CD14-positive monocyte (primary cell): ENCODE results near the gene RPS19. TPM values are rescaled to one million over a fixed set of nuclear protein-coding genes. Genes with fewer than 3 reads are reported as not detected.

Source experiments
- DNase-seq, 3 donors: peaks; one replicate each; pipeline ENCODE4 v3.0.0-alpha.2; 2011 to 2022
- H2AFZ ChIP-seq: 2 replicates; pipeline ENCODE4 v1.6.0; 2012; ENCODE audit warnings: mild to moderate bottlenecking, low read depth, low read length, inconsistent platforms; ENCODE audit not compliant: insufficient read depth, poor library complexity, severe bottlenecking
- H3K27ac ChIP-seq, 2 donors: 1 replicate in 1 of 2; 2 replicates in 1 of 2; pipeline ENCODE4 v1.5.1; 2012 to 2013; ENCODE audit warnings: low read length in 2 of 2, control low read depth in 1 of 2, inconsistent platforms in 1 of 2, low read depth in 1 of 2, mild to moderate bottlenecking in 1 of 2
- H3K27me3 ChIP-seq, 2 donors: one replicate each; pipeline versions ENCODE4 v1.6.0 to v1.6.1; 2011 to 2013; ENCODE audit warnings: low read length in 2 of 2; ENCODE audit not compliant: control insufficient read depth in 2 of 2, insufficient read depth in 2 of 2
- H3K36me3 ChIP-seq, 2 donors: replicated peaks in 1 of 2; 1 replicate in 1 of 2; 2 replicates in 1 of 2; pipeline versions ENCODE4 v1.5.1 to v1.6.1; 2012 to 2013; ENCODE audit warnings: low read length in 2 of 2, control low read depth in 1 of 2, inconsistent platforms in 1 of 2, mild to moderate bottlenecking in 1 of 2; ENCODE audit not compliant: insufficient read depth in 2 of 2, control insufficient read depth in 1 of 2
- H3K4me1 ChIP-seq, 2 donors: 1 replicate in 1 of 2; 2 replicates in 1 of 2; pipeline versions ENCODE4 v1.5.1 to v1.6.1; 2012 to 2013; ENCODE audit warnings: low read length in 2 of 2, control low read depth in 1 of 2, inconsistent platforms in 1 of 2, mild to moderate bottlenecking in 1 of 2, moderate library complexity in 1 of 2; ENCODE audit not compliant: insufficient read depth in 2 of 2, control insufficient read depth in 1 of 2
- H3K4me2 ChIP-seq: replicated peaks from 2 replicates; pipeline ENCODE3; 2012; ENCODE audit warnings: low read length, moderate library complexity, mild to moderate bottlenecking; ENCODE audit not compliant: poor library complexity, severe bottlenecking; ENCODE audit errors: extremely low read depth
- H3K4me3 ChIP-seq, 3 experiments: fragments of 200-600 bp in 1 of 3; sonication (generic) in 1 of 3; replicated peaks in 1 of 3; 1 replicate in 2 of 3; 2 replicates in 1 of 3; pipeline ENCODE4 v1.5.1; 2011 to 2013; ENCODE audit warnings: low read length in 3 of 3, mild to moderate bottlenecking in 3 of 3, control low read depth in 2 of 3, low read depth in 2 of 3, inconsistent platforms in 1 of 3, moderate library complexity in 1 of 3
- H3K79me2 ChIP-seq: 2 replicates; pipeline ENCODE4 v1.6.0; 2012; ENCODE audit warnings: mild to moderate bottlenecking, control low read depth, inconsistent platforms, low read length, moderate library complexity; ENCODE audit not compliant: insufficient read depth
- H3K9ac ChIP-seq: 2 replicates; pipeline ENCODE4 v1.6.0; 2017; ENCODE audit warnings: low read length, mild to moderate bottlenecking; ENCODE audit not compliant: insufficient read depth, poor library complexity, severe bottlenecking
- H3K9me3 ChIP-seq, 2 donors: replicated peaks in 1 of 2; 1 replicate in 1 of 2; 2 replicates in 1 of 2; pipeline versions ENCODE4 v1.5.1 to v1.6.1; 2012 to 2013; ENCODE audit warnings: low read length in 2 of 2, control low read depth in 1 of 2; ENCODE audit not compliant: control insufficient read depth in 1 of 2, insufficient read depth in 1 of 2
- H4K20me1 ChIP-seq: 2 replicates; pipeline ENCODE4 v1.6.0; 2012; ENCODE audit warnings: mild to moderate bottlenecking, low read length, control low read depth, moderate library complexity; ENCODE audit not compliant: insufficient read depth
- H3K27ac Mint-ChIP-seq, 7 donors: one replicate each; pipeline ENCODE4 v1.8.0; 2020; ENCODE audit warnings: mild to moderate bottlenecking in 7 of 7, mixed read lengths in 7 of 7, moderate library complexity in 6 of 7, inconsistent platforms in 2 of 7
- H3K27me3 Mint-ChIP-seq, 3 donors: one replicate each; pipeline ENCODE4 v1.8.0; 2021 to 2022; ENCODE audit warnings: low read depth in 3 of 3, mild to moderate bottlenecking in 3 of 3, mixed read lengths in 3 of 3, moderate library complexity in 3 of 3, inconsistent platforms in 1 of 3
- H3K36me3 Mint-ChIP-seq, 2 donors: one replicate each; pipeline ENCODE4 v1.8.0; 2020; ENCODE audit warnings: mixed read lengths in 2 of 2, inconsistent platforms in 1 of 2, mild to moderate bottlenecking in 1 of 2
- H3K4me1 Mint-ChIP-seq: one replicate; pipeline ENCODE4 v1.8.0; 2020; ENCODE audit warnings: mild to moderate bottlenecking, mixed read lengths
- H3K4me3 Mint-ChIP-seq, 2 donors: one replicate each; pipeline ENCODE4 v1.8.0; 2020; ENCODE audit warnings: mild to moderate bottlenecking in 2 of 2, mixed read lengths in 2 of 2, moderate library complexity in 1 of 2
- H3K9me3 Mint-ChIP-seq, 7 donors: one replicate each; pipeline ENCODE4 v1.8.0; 2020 to 2022; ENCODE audit warnings: mixed read lengths in 7 of 7, mild to moderate bottlenecking in 6 of 7, moderate library complexity in 6 of 7, inconsistent platforms in 2 of 7
- CTCF ChIP-seq: fragments of 200-600 bp; IDR thresholded peaks from one replicate; pipeline ENCODE4 v1.8.0; 2022; ENCODE audit warnings: antibody characterized with exemption, mild to moderate bottlenecking
- WGBS: methylation state at CpG from one replicate; pipeline ENCODE4 v1.1.5; 2013; ENCODE audit warnings: missing lambda C conversion rate; ENCODE audit not compliant: insufficient coverage; 5-methylcytosine and 5-hydroxymethylcytosine counted together
- intact Hi-C, 2 donors: fragments of 100-400 bp; cut with micrococcal nuclease; formaldehyde crosslinking; loops; one replicate each; pipeline versions ENCODE4 v1.15.0 to v1.15.1; 2023
- polyA plus RNA-seq, 3 donors: library from polyadenylated mRNA; depleted of rRNA in 1 of 3; unstranded in 2 of 3; stranded (reverse) in 1 of 3; fragments of 300-500 nt in 2 of 3; fragments of >200 nt in 1 of 3; fragmentation: Illumina TruSeq in 2 of 3; gene quantifications; 1 replicate in 2 of 3; 2 replicates in 1 of 3; pipeline ENCODE4 v1.2.3, GENCODE V29; 2012 to 2021

Gene RPS19
- polyA plus RNA-seq, 3 donors, result 1,234 to 2,117 (median 1,424) TPM

- no peak for DNase-seq
- Histone ChIP-seq H3K4me1 (peaks cover 11 to 17% of the 10 kb centered on the region in 2 donors), H3K4me2 (no peak overlapping the region), H3K9me3 (no peaks in the 10 kb centered on the region), H3K9ac (no peak overlapping the region), H4K20me1 (no peaks in the 10 kb centered on the region), H3K27ac (no peak overlapping the region), H3K4me3 (no peak overlapping the region), H3K27me3 (no peaks in the 10 kb centered on the region), H2AFZ (no peak overlapping the region), H3K36me3 (no peaks in the 10 kb centered on the region), H3K79me2 (no peaks in the 10 kb centered on the region)
- intact Hi-C loops, result no loop called here
- H3K9me3 Mint-ChIP-seq, result no peaks in the 10 kb centered on the region
- no peak overlapping the region for H3K4me3 Mint-ChIP-seq
- no peak overlapping the region for H3K27ac Mint-ChIP-seq
- peaks cover 1 to 9% (median 4%) of the 10 kb centered on the region in 3 donors for H3K27me3 Mint-ChIP-seq
- no peaks in the 10 kb centered on the region for H3K36me3 Mint-ChIP-seq
- H3K4me1 Mint-ChIP-seq, result peaks cover 22% of the 10 kb centered on the region
- 93% methylated on average over 4 of the region's 13 CpGs for WGBS
- no peak for TF ChIP-seq CTCF
These were observed 21.9 kb upstream of the RPS19 start for GRCh38 chr19:41837981-41838708.

GRCh38 chr19:41839211-41839610 is 20.8 kb upstream of the RPS19 start:
- Histone ChIP-seq H3K4me2 (no peak overlapping the region), H2AFZ (no peak overlapping the region)
- H3K27ac Mint-ChIP-seq, result no peak overlapping the region

More at GRCh38 chr19:41839211-41839610, 20.8 kb upstream of the RPS19 start:
- Histone ChIP-seq H3K36me3 (no peaks in the 10 kb centered on the region), H3K4me1 (peaks cover 11 to 17% of the 10 kb centered on the region in 2 donors), H3K27me3 (no peaks in the 10 kb centered on the region), H3K9ac (no peak overlapping the region), H3K27ac (no peak overlapping the region), H3K4me3 (no peak overlapping the region), H3K9me3 (no peaks in the 10 kb centered on the region), H3K79me2 (no peaks in the 10 kb centered on the region), H4K20me1 (no peaks in the 10 kb centered on the region)
- Mint-ChIP-seq H3K9me3 (peaks cover 0 to 2% (median 1%) of the 10 kb centered on the region in 7 donors), H3K4me1 (peaks cover 22% of the 10 kb centered on the region), H3K4me3 (no peak overlapping the region), H3K27me3 (peaks cover 3 to 13% (median 5%) of the 10 kb centered on the region in 3 donors), H3K36me3 (no peaks in the 10 kb centered on the region)
- whole genome bisulfite sequencing, result 91% methylated on average over 1 of the region's 2 CpGs
- intact Hi-C loops, result no loop called here
- DNase-seq, result no peak
- TF ChIP-seq CTCF, result no peak
